Measurements from ENCODE around the gene CDC14C.

GRCh38 chr7:48887500-48887899 is 36.8 kb upstream of the CDC14C start:
- no peak for TF ChIP-seq CTCF (IDR thresholded peaks at IDR 0.05; ENCODE audit: insufficient read depth, low read length)
- no peak for TF ChIP-seq REST (IDR thresholded peaks at IDR 0.05; ENCODE audit: insufficient replicate concordance, low read depth)
- TF ChIP-seq POLR2AphosphoS5 (IDR thresholded peaks at IDR 0.05; ENCODE audit: low read depth): no peak

Measured in HL-60 (cell line).